Stimulated activated CD4-positive, alpha-beta T cell treated with anti-CD3 and anti-CD28 coated beads, Interleukin-12 subunit alpha, Interleukin-12 subunit beta, amount 100 ng/mL, for 4 hours (primary cell): ENCODE results near the gene KRTAP4-9.
"Not testable (repeated sequence)": the region's sequence is repeated elsewhere in the genome, so short reads cannot be mapped to it uniquely, and the experiment has no call there.

ENCODE experiments used
- DNase-seq: peaks from one replicate; pipeline ENCODE4 v3.0.0-alpha.2; 2020

The KRTAP4-9 gene

GRCh38 chr17:41105347-41105746 lies at the start of gene KRTAP4-9:
TSS of gene KRTAP4-9 (plus strand) at chr17:41105389. CDS start at chr17:41105389, 0 bp downstream.
- not testable (repeated sequence) for DNase-seq

- no peak for DNase-seq
Measured at GRCh38 chr17:41057547-41057946, 47.6 kb upstream of the KRTAP4-9 start.

GRCh38 chr17:41058741-41059140 lies 46.4 kb upstream of the KRTAP4-9 start:
- DNase-seq: no peak

GRCh38 chr17:41059276-41060051 lies 45.7 kb upstream of the KRTAP4-9 start:
- DNase-seq: not testable (repeated sequence)

- no peak for DNase-seq
Measured at GRCh38 chr17:41060052-41060604, 45.1 kb upstream of the KRTAP4-9 start, which contains the start of gene KRTAP2-3. TSS of gene KRTAP2-3 (minus strand) at chr17:41060114. CDS start at chr17:41060050, 64 bp downstream.

GRCh38 chr17:41061964-41062363 lies 43.2 kb upstream of the KRTAP4-9 start:
- DNase-seq: no peak

- DNase-seq: no peak
Measured at GRCh38 chr17:41063449-41063848, 41.7 kb upstream of the KRTAP4-9 start.

- no peak for DNase-seq
Measured at GRCh38 chr17:41064301-41064700, 40.9 kb upstream of the KRTAP4-9 start.

GRCh38 chr17:41065016-41065689 lies 40.0 kb upstream of the KRTAP4-9 start:
- DNase-seq: not testable (repeated sequence)

GRCh38 chr17:41065829-41066624 lies 39.2 kb upstream of the KRTAP4-9 start, which contains the start of gene KRTAP2-4:
TSS of gene KRTAP2-4 (minus strand) at chr17:41065879. CDS start at chr17:41065845, 34 bp downstream.
- no peak for DNase-seq

- DNase-seq: no peak
Measured at GRCh38 chr17:41067281-41067680, 37.9 kb upstream of the KRTAP4-9 start.

GRCh38 chr17:41069031-41069430 lies 36.2 kb upstream of the KRTAP4-9 start:
- no peak for DNase-seq

- DNase-seq: no peak
Measured at GRCh38 chr17:41071606-41072360, 33.4 kb upstream of the KRTAP4-9 start.

- DNase-seq: no peak
Measured at GRCh38 chr17:41073676-41074075, 31.5 kb upstream of the KRTAP4-9 start.

- no peak for DNase-seq
Measured at GRCh38 chr17:41076788-41077187, 28.4 kb upstream of the KRTAP4-9 start.

- DNase-seq: no peak
Measured at GRCh38 chr17:41082626-41083025, 22.6 kb upstream of the KRTAP4-9 start.

- DNase-seq: not testable (repeated sequence)
Measured at GRCh38 chr17:41083427-41083826, 21.8 kb upstream of the KRTAP4-9 start.

- not testable (repeated sequence) for DNase-seq
Measured at GRCh38 chr17:41084100-41084856, 20.9 kb upstream of the KRTAP4-9 start, which contains the start of gene KRTAP4-7. TSS of gene KRTAP4-7 (plus strand) at chr17:41084150. CDS start at chr17:41084207, 57 bp downstream.

- not testable (repeated sequence) for DNase-seq
Measured at GRCh38 chr17:41088760-41089352, 16.3 kb upstream of the KRTAP4-9 start.

- no peak for DNase-seq
Measured at GRCh38 chr17:41096055-41096454, 9.1 kb upstream of the KRTAP4-9 start.

GRCh38 chr17:41098042-41098441 lies 7.1 kb upstream of the KRTAP4-9 start, which contains the start of gene KRTAP4-8:
TSS of gene KRTAP4-8 (minus strand) at chr17:41098142. CDS start at chr17:41098084, 58 bp downstream.
- no peak for DNase-seq
